GM23338 (cell line): ENCODE data around the gene ZCCHC2. TPM values are rescaled to one million over a fixed set of nuclear protein-coding genes. Genes with fewer than 3 reads are reported as not detected.

Experiments used
- ATAC-seq: fragments of 200-7000 bp; cut with Tn5 transposase; 3 replicates; pipeline ENCODE4 v1.9.1; 2020
- DNase-seq: peaks from one replicate; pipeline ENCODE4 v3.0.0-alpha.2; 2015; ENCODE audit warnings: low spot score
- H2AFZ ChIP-seq: fragments of 200-600 bp; sonication (generic); 2 replicates; pipeline ENCODE4 v1.8.0; 2016; ENCODE audit warnings: antibody characterized with exemption, mild to moderate bottlenecking, moderate library complexity
- H3F3A ChIP-seq: fragments of 200-600 bp; sonication (generic); replicated peaks from 2 replicates; pipeline ENCODE4 v1.8.0; 2017; ENCODE audit warnings: antibody characterized with exemption, mixed run types, low read depth
- H3K27ac ChIP-seq: fragments of 200-600 bp; sonication (generic); 2 replicates; pipeline ENCODE4 v1.6.1; 2016; ENCODE audit warnings: low read depth
- H3K27me3 ChIP-seq: fragments of 200-600 bp; sonication (generic); 2 replicates; pipeline ENCODE4 v1.8.0; 2016; ENCODE audit warnings: mild to moderate bottlenecking, mixed run types, moderate library complexity; ENCODE audit not compliant: insufficient read depth
- H3K36me3 ChIP-seq: fragments of 200-600 bp; sonication (generic); 2 replicates; pipeline ENCODE4 v1.8.0; 2016; ENCODE audit warnings: mild to moderate bottlenecking; ENCODE audit not compliant: insufficient read depth
- H3K4me1 ChIP-seq: fragments of 200-600 bp; sonication (generic); 2 replicates; pipeline ENCODE4 v1.8.0; 2016; ENCODE audit warnings: mild to moderate bottlenecking, moderate library complexity; ENCODE audit not compliant: insufficient read depth
- H3K4me2 ChIP-seq: fragments of 200-600 bp; sonication (generic); 2 replicates; pipeline ENCODE4 v1.7.1; 2017; ENCODE audit warnings: mixed run types
- H3K4me3 ChIP-seq: fragments of 200-600 bp; sonication (generic); 2 replicates; pipeline ENCODE4 v1.6.1; 2016; ENCODE audit warnings: mixed run types
- H3K79me2 ChIP-seq: fragments of 200-600 bp; sonication (generic); replicated peaks from 2 replicates; pipeline ENCODE4 v1.8.0; 2017; ENCODE audit warnings: mild to moderate bottlenecking; ENCODE audit not compliant: insufficient read depth
- H3K9me2 ChIP-seq: fragments of 200-600 bp; sonication (generic); 2 replicates; pipeline ENCODE4 v1.8.0; 2017; ENCODE audit not compliant: insufficient read depth
- H4K20me1 ChIP-seq: fragments of 200-600 bp; sonication (generic); replicated peaks from 2 replicates; pipeline ENCODE4 v1.8.0; 2017; ENCODE audit warnings: mild to moderate bottlenecking; ENCODE audit not compliant: insufficient read depth
- H3K27ac Mint-ChIP-seq: 2 replicates; pipeline ENCODE4 v1.8.0; 2020; ENCODE audit warnings: inconsistent platforms, mild to moderate bottlenecking, moderate library complexity, mixed read lengths
- H3K27me3 Mint-ChIP-seq: 3 replicates; pipeline ENCODE4 v1.8.0; 2022; ENCODE audit warnings: low read depth, mild to moderate bottlenecking, moderate library complexity, mixed read lengths, inconsistent platforms; ENCODE audit not compliant: insufficient read depth, poor library complexity
- H3K36me3 Mint-ChIP-seq: 3 replicates; pipeline ENCODE4 v1.8.0; 2021; ENCODE audit warnings: low read depth, mild to moderate bottlenecking, inconsistent platforms, moderate library complexity, mixed read lengths
- H3K4me1 Mint-ChIP-seq: 3 replicates; pipeline ENCODE4 v1.8.0; 2020; ENCODE audit warnings: mild to moderate bottlenecking, inconsistent platforms, mixed read lengths
- H3K4me3 Mint-ChIP-seq: 3 replicates; pipeline ENCODE4 v1.8.0; 2021; ENCODE audit warnings: moderate library complexity, mild to moderate bottlenecking, inconsistent platforms, mixed read lengths
- H3K9me3 Mint-ChIP-seq: 3 replicates; pipeline ENCODE4 v1.8.0; 2020; ENCODE audit warnings: moderate library complexity, mild to moderate bottlenecking, inconsistent platforms, mixed read lengths
- EZH2phosphoT487 ChIP-seq: fragments of 200-600 bp; sonication (generic); IDR thresholded peaks from one replicate; pipeline ENCODE4 v1.8.1; 2018; ENCODE audit warnings: antibody characterized with exemption; ENCODE audit not compliant: unreplicated experiment
- JUNB ChIP-seq: IDR thresholded peaks from one replicate; pipeline ENCODE4 v1.6.1; 2016; ENCODE audit warnings: antibody characterized with exemption; ENCODE audit not compliant: unreplicated experiment
- POLR2AphosphoS5 ChIP-seq: IDR thresholded peaks from 2 replicates; pipeline ENCODE4 v1.6.1; 2016; ENCODE audit warnings: antibody characterized with exemption, low read depth
- ZNF114 ChIP-seq: fragments of 250-450 bp; sonication (Bioruptor Pico); IDR thresholded peaks from 2 replicates; pipeline ENCODE4 v1.5.0; 2020; ENCODE audit warnings: mild to moderate bottlenecking, moderate library complexity
- polyA plus RNA-seq: library from polyadenylated mRNA; unstranded; fragments of >200 nt; fragmentation: Nextera tagmentation; extraction: Ambion mirVana; gene quantifications from 2 replicates; pipeline ENCODE4 v1.2.1, GENCODE V29; 2016
- total RNA-seq: library from RNA; depleted of rRNA; stranded (reverse); fragments of >200 nt; shearing (Covaris generic); gene quantifications from 2 replicates; pipeline ENCODE4 v1.2.3, GENCODE V29; 2014
- TF ChIP-seq, protein P1 (sequence below): fragments of 250-450 bp; sonication (Bioruptor Pico); IDR thresholded peaks from 2 replicates; pipeline ENCODE4 v1.5.0; 2020; ENCODE audit warnings: mild to moderate bottlenecking, moderate library complexity
- TF ChIP-seq, protein P2 (sequence below): IDR thresholded peaks from one replicate; pipeline ENCODE4 v1.6.1; 2018; ENCODE audit warnings: antibody characterized with exemption; ENCODE audit not compliant: unreplicated experiment

Gene ZCCHC2
- total and polyA plus RNA-seq, 2 experiments from 2014 or later, result 5.4 to 15.4 TPM

DNA sequence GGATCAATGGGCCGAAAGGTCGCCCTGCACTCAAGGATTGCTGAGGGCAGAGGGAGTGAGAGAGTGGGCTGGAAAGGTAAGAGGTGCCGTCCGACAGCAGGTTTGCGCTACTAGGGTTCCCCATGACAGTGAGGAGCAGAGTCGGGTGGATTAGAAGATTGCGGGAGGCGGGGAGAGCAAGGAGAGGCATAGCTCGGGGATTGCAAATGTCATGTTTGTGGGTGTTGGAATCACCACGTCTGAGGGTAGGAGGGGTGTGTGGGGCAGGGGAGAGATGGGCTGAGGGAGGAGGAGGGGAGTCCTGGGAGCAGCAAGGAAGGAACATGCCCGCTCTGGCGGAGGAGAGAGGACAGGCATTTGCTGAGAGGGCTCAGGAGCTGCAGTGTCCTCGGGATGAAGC, 81.2 kb downstream of the ZCCHC2 start (continued):
- TF ChIP-seq, protein P1, sequence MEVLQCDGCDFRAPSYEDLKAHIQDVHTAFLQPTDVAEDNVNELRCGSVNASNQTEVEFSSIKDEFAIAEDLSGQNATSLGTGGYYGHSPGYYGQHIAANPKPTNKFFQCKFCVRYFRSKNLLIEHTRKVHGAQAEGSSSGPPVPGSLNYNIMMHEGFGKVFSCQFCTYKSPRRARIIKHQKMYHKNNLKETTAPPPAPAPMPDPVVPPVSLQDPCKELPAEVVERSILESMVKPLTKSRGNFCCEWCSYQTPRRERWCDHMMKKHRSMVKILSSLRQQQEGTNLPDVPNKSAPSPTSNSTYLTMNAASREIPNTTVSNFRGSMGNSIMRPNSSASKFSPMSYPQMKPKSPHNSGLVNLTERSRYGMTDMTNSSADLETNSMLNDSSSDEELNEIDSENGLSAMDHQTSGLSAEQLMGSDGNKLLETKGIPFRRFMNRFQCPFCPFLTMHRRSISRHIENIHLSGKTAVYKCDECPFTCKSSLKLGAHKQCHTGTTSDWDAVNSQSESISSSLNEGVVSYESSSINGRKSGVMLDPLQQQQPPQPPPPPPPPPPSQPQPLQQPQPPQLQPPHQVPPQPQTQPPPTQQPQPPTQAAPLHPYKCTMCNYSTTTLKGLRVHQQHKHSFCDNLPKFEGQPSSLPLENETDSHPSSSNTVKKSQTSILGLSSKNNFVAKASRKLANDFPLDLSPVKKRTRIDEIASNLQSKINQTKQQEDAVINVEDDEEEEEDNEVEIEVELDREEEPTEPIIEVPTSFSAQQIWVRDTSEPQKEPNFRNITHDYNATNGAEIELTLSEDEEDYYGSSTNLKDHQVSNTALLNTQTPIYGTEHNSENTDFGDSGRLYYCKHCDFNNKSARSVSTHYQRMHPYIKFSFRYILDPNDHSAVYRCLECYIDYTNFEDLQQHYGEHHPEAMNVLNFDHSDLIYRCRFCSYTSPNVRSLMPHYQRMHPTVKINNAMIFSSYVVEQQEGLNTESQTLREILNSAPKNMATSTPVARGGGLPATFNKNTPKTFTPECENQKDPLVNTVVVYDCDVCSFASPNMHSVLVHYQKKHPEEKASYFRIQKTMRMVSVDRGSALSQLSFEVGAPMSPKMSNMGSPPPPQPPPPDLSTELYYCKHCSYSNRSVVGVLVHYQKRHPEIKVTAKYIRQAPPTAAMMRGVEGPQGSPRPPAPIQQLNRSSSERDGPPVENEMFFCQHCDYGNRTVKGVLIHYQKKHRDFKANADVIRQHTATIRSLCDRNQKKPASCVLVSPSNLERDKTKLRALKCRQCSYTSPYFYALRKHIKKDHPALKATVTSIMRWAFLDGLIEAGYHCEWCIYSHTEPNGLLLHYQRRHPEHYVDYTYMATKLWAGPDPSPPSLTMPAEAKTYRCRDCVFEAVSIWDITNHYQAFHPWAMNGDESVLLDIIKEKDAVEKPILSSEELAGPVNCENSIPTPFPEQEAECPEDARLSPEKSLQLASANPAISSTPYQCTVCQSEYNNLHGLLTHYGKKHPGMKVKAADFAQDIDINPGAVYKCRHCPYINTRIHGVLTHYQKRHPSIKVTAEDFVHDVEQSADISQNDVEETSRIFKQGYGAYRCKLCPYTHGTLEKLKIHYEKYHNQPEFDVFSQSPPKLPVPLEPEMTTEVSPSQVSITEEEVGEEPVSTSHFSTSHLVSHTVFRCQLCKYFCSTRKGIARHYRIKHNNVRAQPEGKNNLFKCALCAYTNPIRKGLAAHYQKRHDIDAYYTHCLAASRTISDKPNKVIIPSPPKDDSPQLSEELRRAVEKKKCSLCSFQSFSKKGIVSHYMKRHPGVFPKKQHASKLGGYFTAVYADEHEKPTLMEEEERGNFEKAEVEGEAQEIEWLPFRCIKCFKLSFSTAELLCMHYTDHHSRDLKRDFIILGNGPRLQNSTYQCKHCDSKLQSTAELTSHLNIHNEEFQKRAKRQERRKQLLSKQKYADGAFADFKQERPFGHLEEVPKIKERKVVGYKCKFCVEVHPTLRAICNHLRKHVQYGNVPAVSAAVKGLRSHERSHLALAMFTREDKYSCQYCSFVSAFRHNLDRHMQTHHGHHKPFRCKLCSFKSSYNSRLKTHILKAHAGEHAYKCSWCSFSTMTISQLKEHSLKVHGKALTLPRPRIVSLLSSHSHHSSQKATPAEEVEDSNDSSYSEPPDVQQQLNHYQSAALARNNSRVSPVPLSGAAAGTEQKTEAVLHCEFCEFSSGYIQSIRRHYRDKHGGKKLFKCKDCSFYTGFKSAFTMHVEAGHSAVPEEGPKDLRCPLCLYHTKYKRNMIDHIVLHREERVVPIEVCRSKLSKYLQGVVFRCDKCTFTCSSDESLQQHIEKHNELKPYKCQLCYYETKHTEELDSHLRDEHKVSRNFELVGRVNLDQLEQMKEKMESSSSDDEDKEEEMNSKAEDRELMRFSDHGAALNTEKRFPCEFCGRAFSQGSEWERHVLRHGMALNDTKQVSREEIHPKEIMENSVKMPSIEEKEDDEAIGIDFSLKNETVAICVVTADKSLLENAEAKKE (CRISPR knock-in tag), result no peak
- no peak for TF ChIP-seq POLR2AphosphoS5
- TF ChIP-seq, protein P2, sequence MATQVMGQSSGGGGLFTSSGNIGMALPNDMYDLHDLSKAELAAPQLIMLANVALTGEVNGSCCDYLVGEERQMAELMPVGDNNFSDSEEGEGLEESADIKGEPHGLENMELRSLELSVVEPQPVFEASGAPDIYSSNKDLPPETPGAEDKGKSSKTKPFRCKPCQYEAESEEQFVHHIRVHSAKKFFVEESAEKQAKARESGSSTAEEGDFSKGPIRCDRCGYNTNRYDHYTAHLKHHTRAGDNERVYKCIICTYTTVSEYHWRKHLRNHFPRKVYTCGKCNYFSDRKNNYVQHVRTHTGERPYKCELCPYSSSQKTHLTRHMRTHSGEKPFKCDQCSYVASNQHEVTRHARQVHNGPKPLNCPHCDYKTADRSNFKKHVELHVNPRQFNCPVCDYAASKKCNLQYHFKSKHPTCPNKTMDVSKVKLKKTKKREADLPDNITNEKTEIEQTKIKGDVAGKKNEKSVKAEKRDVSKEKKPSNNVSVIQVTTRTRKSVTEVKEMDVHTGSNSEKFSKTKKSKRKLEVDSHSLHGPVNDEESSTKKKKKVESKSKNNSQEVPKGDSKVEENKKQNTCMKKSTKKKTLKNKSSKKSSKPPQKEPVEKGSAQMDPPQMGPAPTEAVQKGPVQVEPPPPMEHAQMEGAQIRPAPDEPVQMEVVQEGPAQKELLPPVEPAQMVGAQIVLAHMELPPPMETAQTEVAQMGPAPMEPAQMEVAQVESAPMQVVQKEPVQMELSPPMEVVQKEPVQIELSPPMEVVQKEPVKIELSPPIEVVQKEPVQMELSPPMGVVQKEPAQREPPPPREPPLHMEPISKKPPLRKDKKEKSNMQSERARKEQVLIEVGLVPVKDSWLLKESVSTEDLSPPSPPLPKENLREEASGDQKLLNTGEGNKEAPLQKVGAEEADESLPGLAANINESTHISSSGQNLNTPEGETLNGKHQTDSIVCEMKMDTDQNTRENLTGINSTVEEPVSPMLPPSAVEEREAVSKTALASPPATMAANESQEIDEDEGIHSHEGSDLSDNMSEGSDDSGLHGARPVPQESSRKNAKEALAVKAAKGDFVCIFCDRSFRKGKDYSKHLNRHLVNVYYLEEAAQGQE, result no peak
- TF ChIP-seq EZH2phosphoT487, result no peak
- no peak for TF ChIP-seq JUNB

DNA sequence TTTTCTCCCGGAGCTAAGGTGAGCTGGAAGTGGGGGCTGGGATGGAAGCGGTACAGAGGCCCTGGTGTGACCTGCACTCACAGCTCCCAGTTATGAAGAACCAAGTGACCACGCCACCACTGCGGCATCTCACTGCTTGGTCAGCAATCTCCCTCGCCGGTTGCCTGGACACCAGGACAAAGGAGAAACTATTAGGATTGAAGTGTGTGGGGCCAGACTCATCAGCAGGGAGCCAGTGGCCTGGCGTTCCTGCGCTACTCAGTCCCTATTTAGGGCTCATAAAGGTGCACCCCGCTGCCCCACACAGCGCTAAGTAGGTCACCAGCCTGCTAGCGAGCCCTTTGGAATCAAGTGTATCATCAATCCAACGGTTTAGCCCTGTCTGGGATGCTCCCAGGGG, 82.9 kb downstream of the ZCCHC2 start:
- Histone ChIP-seq H3K36me3 (no peaks in the 10 kb centered on the region), H4K20me1 (no peaks in the 10 kb centered on the region), H3K4me2 (no peak overlapping the region), H3K27ac (no peak overlapping the region), H3K4me1 (peaks cover 9% of the 10 kb centered on the region), H3K9me2 (no peaks in the 10 kb centered on the region), H2AFZ (no peak overlapping the region), H3K4me3 (no peak overlapping the region), H3K27me3 (no peaks in the 10 kb centered on the region), H3K79me2 (no peaks in the 10 kb centered on the region), H3F3A (no peaks in the 10 kb centered on the region)
- Mint-ChIP-seq H3K27me3 (peaks cover 20% of the 10 kb centered on the region), H3K4me1 (peaks cover 22% of the 10 kb centered on the region), H3K9me3 (no peaks in the 10 kb centered on the region), H3K4me3 (no peak overlapping the region), H3K27ac (no peak overlapping the region), H3K36me3 (no peaks in the 10 kb centered on the region)
- ATAC-seq, result no peak
- no peak for DNase-seq
- TF ChIP-seq, protein P1 (CRISPR knock-in tag), result no peak
- TF ChIP-seq ZNF114 (CRISPR knock-in tag), result no peak
